MCF 10A (cell line): Measurements from ENCODE around the gene SPEM2. TPM values are rescaled to one million over a fixed set of nuclear protein-coding genes. Genes with fewer than 3 reads are reported as not detected.

Experiments used
- BruUV-seq: library from RNA; stranded (reverse); fragments of 400-500 nt; replicated peaks from 2 replicates; lab custom pipeline; 2021; lab: Mats Ljungman, UMichigan
- CTCF ChIA-PET: fragments of 300-600 bp; sonication (Branson Sonifier 250); formaldehyde crosslinking; extraction: SDS; loops from one replicate; lab custom pipeline; 2021; ENCODE audit warnings: antibody characterized with exemption, inconsistent platforms; lab: Yijun Ruan, JAX
- POLR2A ChIA-PET: fragments of 300-600, 350-650 bp; sonication (Branson Sonifier 250); formaldehyde crosslinking; extraction: SDS; loops from one replicate; lab custom pipeline; 2020; ENCODE audit warnings: antibody characterized with exemption, inconsistent platforms; lab: Yijun Ruan, JAX
- DNase-seq: peaks from one replicate; pipeline ENCODE4 v3.0.0-alpha.2; 2018; ENCODE audit not compliant: unreplicated experiment
- H3K27ac Mint-ChIP-seq: one replicate; pipeline ENCODE4 v1.8.0; 2022; ENCODE audit warnings: mild to moderate bottlenecking, low read depth, mixed read lengths; ENCODE audit not compliant: unreplicated experiment
- H3K27me3 Mint-ChIP-seq: one replicate; pipeline ENCODE4 v1.8.0; 2022; ENCODE audit warnings: mixed read lengths; ENCODE audit not compliant: insufficient read depth, unreplicated experiment
- H3K36me3 Mint-ChIP-seq: one replicate; pipeline ENCODE4 v1.8.0; 2022; ENCODE audit warnings: mild to moderate bottlenecking, moderate library complexity, mixed read lengths; ENCODE audit not compliant: insufficient read depth, unreplicated experiment
- H3K4me1 Mint-ChIP-seq: one replicate; pipeline ENCODE4 v1.8.0; 2022; ENCODE audit warnings: mixed read lengths; ENCODE audit not compliant: insufficient read depth, unreplicated experiment
- H3K4me3 Mint-ChIP-seq: one replicate; pipeline ENCODE4 v1.8.0; 2022; ENCODE audit warnings: mild to moderate bottlenecking, moderate library complexity, mixed read lengths; ENCODE audit not compliant: unreplicated experiment
- H3K9me3 Mint-ChIP-seq: one replicate; pipeline ENCODE4 v1.8.0; 2022; ENCODE audit warnings: mixed read lengths; ENCODE audit not compliant: unreplicated experiment
- CTCF ChIP-seq: fragments of 200-600 bp; IDR thresholded peaks from one replicate; pipeline ENCODE4 v1.8.0; 2022; ENCODE audit warnings: antibody characterized with exemption, mild to moderate bottlenecking; ENCODE audit not compliant: unreplicated experiment
- intact Hi-C: fragments of 100-400 bp; cut with micrococcal nuclease; formaldehyde crosslinking; loops from 2 replicates; pipeline ENCODE4 v1.14.1; 2022
- total RNA-seq: library from RNA; stranded (reverse); gene quantifications from 2 replicates; pipeline ENCODE4 v1.2.3, GENCODE V29; 2022

SPEM2 gene
- total RNA-seq, 1 experiment from 2014 or later: not detected

GRCh38 chr17:7448461-7448860, 23.0 kb downstream of the SPEM2 start:
- H3K9me3 Mint-ChIP-seq: no peaks in the 10 kb centered on the region
- H3K36me3 Mint-ChIP-seq: peaks cover 4% of the 10 kb centered on the region
- intact Hi-C loops: no loop called here
- no peak overlapping the region for H3K27ac Mint-ChIP-seq
- CTCF ChIA-PET: no interaction called here
- peaks cover 15% of the 10 kb centered on the region for H3K4me1 Mint-ChIP-seq
- POLR2A ChIA-PET: interaction anchor here (0.6 to 13.5 kb wide), 3 partner anchors 29 to 102 kb away, joined by 3 to 95 read pairs (median 4); partner anchors contain the start of gene ZBTB4
- no TSS peak for BruUV-seq
- no peak for TF ChIP-seq CTCF
- no peaks in the 10 kb centered on the region for H3K27me3 Mint-ChIP-seq
- DNase-seq: no peak
- no peak overlapping the region for H3K4me3 Mint-ChIP-seq

GRCh38 chr17:7459961-7460545, 34.6 kb downstream of the SPEM2 start:
- Mint-ChIP-seq H3K9me3 (no peaks in the 10 kb centered on the region), H3K27ac (no peak overlapping the region), H3K4me3 (no peak overlapping the region), H3K36me3 (peaks cover 61% of the 10 kb centered on the region), H3K4me1 (peaks cover 16% of the 10 kb centered on the region), H3K27me3 (no peaks in the 10 kb centered on the region)
- intact Hi-C loops: no loop called here
- ChIA-PET CTCF (interaction anchor here (0.6 to 0.9 kb wide), 2 partner anchors 14 to 101 kb away, joined by 3 to 4 read pairs; no protein-coding TSS in a partner anchor), POLR2A (interaction anchor here (1.3 to 13.5 kb wide), 4 partner anchors 16 to 101 kb away, joined by 3 to 95 read pairs (median 10); partner anchors contain the start of genes POLR2A and ZBTB4)
- TF ChIP-seq CTCF: no peak
- DNase-seq: no peak
- no TSS peak for BruUV-seq

- no peak for DNase-seq
- Mint-ChIP-seq H3K4me1 (peaks cover 16% of the 10 kb centered on the region), H3K4me3 (no peak overlapping the region), H3K27ac (no peak overlapping the region), H3K36me3 (peaks cover 58% of the 10 kb centered on the region), H3K9me3 (no peaks in the 10 kb centered on the region), H3K27me3 (no peaks in the 10 kb centered on the region)
- ChIA-PET CTCF (interaction anchor here (0.7 to 1.9 kb wide), 3 partner anchors 24 to 127 kb away, joined by 3 to 8 read pairs (median 4); no protein-coding TSS in a partner anchor), POLR2A (interaction anchor here (0.8 to 4.4 kb wide), 5 partner anchors 15 to 100 kb away, joined by 3 to 18 read pairs (median 11); partner anchors contain the start of genes POLR2A and ZBTB4)
- TF ChIP-seq CTCF: no peak
- no TSS peak for BruUV-seq
- intact Hi-C loops: no loop called here
Measured at GRCh38 chr17:7460850-7461660, 35.6 kb downstream of the SPEM2 start.
